Epithelial cell of proximal tubule (primary cell): ENCODE data around the gene IRGQ. TPM values are rescaled to one million over a fixed set of nuclear protein-coding genes. Genes with fewer than 3 reads are reported as not detected.

Experiments used
- DNase-seq: peaks from one replicate; pipeline ENCODE4 v3.0.0-alpha.2; 2011; ENCODE audit warnings: low read depth
- H3K4me3 ChIP-seq: 2 replicates; pipeline ENCODE4 v1.5.1; 2011; ENCODE audit warnings: low read depth, mild to moderate bottlenecking, low read length
- CTCF ChIP-seq: conservative IDR thresholded peaks from 2 replicates; pipeline ENCODE4 v1.5.1; 2012; ENCODE audit warnings: low read depth, mild to moderate bottlenecking, low read length
- total RNA-seq: library from RNA; depleted of rRNA; stranded (reverse); fragments of >200 nt; gene quantifications from 2 replicates; pipeline ENCODE4 v1.2.3, GENCODE V29; 2015

The IRGQ gene
- total RNA-seq, 1 donor from 2014 or later = 20.8 TPM

- no peak for TF ChIP-seq CTCF
- DNase-seq = no peak
- no peak overlapping the region for H3K4me3 ChIP-seq
Measured at GRCh38 chr19:43561139-43561970, 34.6 kb downstream of the IRGQ start.

GRCh38 chr19:43560687-43561086, 35.2 kb downstream of the IRGQ start:
- no peak overlapping the region for H3K4me3 ChIP-seq
- DNase-seq = no peak
- peak; percentile 24 for TF ChIP-seq CTCF

GRCh38 chr19:43555185-43555770, 40.7 kb downstream of the IRGQ start:
- no peak for DNase-seq
- peak; percentile 91 for TF ChIP-seq CTCF
- H3K4me3 ChIP-seq = no peak overlapping the region

DNA sequence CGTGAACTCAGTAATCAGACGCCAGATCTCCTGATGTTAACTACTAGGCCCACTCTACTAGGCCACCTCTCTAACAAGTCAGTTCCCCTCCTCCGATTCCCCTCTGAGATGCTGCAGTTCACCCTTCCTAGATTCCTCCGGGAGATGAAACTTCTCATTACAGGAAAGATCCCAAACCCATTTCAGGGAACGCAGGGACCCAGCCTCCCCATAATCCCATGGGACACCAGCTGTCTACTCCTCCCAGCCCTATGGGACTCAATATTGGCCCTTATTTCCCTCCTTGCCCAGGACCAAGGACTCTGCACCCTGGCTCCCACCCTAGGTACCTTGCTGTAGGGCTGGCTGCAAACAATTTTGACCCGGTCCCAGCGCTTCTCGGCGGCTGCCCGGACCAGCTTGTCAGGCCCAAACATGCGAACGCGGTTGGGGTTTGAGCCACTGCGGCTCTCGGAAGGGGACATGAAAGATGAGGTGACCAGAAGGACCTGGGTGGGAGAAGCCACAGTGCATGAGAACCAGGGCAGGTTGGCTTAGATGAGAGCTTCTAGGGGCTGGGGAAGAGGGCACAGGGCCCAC, 41.5 kb downstream of the IRGQ start:
- no peak for TF ChIP-seq CTCF
- no peak for DNase-seq
- H3K4me3 ChIP-seq = no peak overlapping the region

GRCh38 chr19:43553656-43554055, 42.3 kb downstream of the IRGQ start:
- TF ChIP-seq CTCF = no peak
- DNase-seq = no peak
- H3K4me3 ChIP-seq = no peak overlapping the region

GRCh38 chr19:43552616-43553015, 43.3 kb downstream of the IRGQ start:
- DNase-seq = no peak
- no peak for TF ChIP-seq CTCF
- H3K4me3 ChIP-seq = no peak overlapping the region
